AG04449 (cell line): ENCODE measurements around the gene ADGRL3.

ENCODE experiments used
- CTCF ChIA-PET: fragments of 350-600 bp; formaldehyde crosslinking; extraction: SDS; loops from one replicate; lab custom pipeline; 2021; ENCODE audit warnings: antibody characterized with exemption; lab: Yijun Ruan, JAX
- POLR2A ChIA-PET: fragments of 400-600, 350-600 bp; formaldehyde crosslinking; extraction: SDS; loops from one replicate; lab custom pipeline; 2020; ENCODE audit warnings: antibody characterized with exemption, inconsistent platforms; lab: Yijun Ruan, JAX
- DNase-seq: peaks from one replicate; pipeline ENCODE4 v3.0.0-alpha.2; 2010; ENCODE audit warnings: low read depth, low spot score
- H3K4me3 ChIP-seq: 2 replicates; pipeline ENCODE4 v1.5.1; 2011; ENCODE audit warnings: low read depth, mild to moderate bottlenecking, control low read depth, low read length
- TF ChIP-seq, protein P1 (sequence below): IDR thresholded peaks from one replicate; pipeline ENCODE4 v1.5.1; 2011; ENCODE audit warnings: mild to moderate bottlenecking, moderate library complexity, low read length, control low read depth, inconsistent platforms; ENCODE audit not compliant: insufficient read depth; ENCODE audit errors: missing control alignments

Gene ADGRL3

DNA sequence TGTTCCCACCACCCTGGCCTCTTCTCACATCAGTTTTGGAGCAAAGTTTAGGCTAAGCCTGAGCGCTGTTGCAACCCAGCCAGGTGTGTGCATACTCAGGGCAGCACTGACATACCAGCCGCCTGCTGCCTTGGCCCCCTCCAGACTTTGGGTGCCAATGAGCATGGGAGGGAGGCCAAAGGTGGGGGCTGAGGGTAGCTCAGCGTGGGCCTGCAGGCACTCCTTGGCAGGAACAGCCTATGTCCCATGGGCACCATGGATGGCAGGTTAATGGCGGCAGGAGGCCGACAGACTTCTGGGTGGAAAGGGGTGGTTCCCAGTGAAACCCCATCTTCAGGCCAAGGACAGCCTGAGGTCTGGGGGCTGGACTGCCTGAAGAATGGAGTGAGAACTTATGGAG is 462.2 kb downstream of the ADGRL3 start:
- DNase-seq: no peak
- ChIA-PET CTCF (no interaction called here), POLR2A (no interaction called here)
- TF ChIP-seq, protein P1, sequence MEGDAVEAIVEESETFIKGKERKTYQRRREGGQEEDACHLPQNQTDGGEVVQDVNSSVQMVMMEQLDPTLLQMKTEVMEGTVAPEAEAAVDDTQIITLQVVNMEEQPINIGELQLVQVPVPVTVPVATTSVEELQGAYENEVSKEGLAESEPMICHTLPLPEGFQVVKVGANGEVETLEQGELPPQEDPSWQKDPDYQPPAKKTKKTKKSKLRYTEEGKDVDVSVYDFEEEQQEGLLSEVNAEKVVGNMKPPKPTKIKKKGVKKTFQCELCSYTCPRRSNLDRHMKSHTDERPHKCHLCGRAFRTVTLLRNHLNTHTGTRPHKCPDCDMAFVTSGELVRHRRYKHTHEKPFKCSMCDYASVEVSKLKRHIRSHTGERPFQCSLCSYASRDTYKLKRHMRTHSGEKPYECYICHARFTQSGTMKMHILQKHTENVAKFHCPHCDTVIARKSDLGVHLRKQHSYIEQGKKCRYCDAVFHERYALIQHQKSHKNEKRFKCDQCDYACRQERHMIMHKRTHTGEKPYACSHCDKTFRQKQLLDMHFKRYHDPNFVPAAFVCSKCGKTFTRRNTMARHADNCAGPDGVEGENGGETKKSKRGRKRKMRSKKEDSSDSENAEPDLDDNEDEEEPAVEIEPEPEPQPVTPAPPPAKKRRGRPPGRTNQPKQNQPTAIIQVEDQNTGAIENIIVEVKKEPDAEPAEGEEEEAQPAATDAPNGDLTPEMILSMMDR: no peak
- H3K4me3 ChIP-seq: no peak overlapping the region

DNA sequence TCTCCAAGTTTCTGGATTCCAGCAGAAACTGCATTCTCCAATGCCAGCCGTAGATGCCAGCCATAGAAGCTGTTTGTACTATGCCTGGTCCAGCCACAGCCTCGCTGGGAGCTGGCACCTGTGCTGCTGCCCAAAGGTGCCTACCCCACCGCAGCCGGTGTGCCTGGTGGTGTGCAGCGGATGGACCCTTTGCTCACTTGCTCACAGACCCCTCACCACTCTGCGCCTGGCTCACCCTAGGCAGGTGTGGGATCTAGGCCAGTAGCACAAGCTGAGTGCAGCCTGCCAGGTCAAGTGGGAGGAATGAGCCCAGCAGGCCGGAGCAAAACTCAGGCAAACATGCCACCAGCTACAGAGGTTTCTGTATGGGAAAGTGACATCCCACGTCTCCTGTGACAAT is 463.2 kb downstream of the ADGRL3 start:
- TF ChIP-seq, protein P1: no peak
- no peak for DNase-seq
- ChIA-PET POLR2A (no interaction called here), CTCF (no interaction called here)
- H3K4me3 ChIP-seq: no peak overlapping the region

DNA sequence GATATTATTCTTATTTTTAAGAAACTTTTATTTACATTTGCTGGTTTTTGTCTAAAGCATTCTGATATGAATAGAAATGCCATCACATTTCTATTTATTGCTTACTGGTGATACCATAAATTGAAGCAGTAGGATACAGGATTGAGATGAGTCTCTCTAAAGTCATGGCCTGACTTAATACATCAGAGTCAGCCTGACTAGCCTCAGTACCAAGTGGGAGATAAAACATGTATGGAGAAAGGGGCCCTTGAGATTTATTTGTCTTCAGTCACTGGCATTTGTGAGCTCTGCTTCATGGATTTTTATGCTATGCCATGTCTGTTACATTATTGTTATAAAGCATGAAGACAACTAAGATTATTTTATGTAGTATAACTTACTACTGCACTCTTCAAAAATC is 465.5 kb downstream of the ADGRL3 start:
- TF ChIP-seq, protein P1: no peak
- DNase-seq: no peak
- ChIA-PET CTCF (no interaction called here), POLR2A (no interaction called here)
- H3K4me3 ChIP-seq: no peak overlapping the region

DNA sequence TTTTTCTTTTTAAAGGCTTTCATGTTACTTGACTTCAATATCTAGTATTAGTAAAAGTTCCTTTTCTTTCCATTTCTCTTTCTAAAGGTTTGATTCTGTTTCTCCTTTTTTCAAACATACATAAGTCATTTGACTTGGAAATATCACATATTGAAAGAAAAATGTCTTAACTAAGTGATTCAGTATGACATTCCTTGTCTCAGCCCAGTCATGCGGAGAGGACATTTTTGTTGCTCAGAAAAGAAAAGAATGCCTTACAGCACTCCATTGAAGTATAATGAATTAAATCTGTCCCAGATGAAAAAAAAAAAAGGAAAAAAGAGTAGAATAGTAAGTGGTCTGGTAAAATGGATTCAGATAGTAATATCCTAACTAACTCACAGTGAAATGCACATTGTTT is 466.1 kb downstream of the ADGRL3 start:
- DNase-seq: no peak
- POLR2A ChIA-PET: no interaction called here
- CTCF ChIA-PET: no interaction called here
- TF ChIP-seq, protein P1: no peak
- H3K4me3 ChIP-seq: no peak overlapping the region

DNA sequence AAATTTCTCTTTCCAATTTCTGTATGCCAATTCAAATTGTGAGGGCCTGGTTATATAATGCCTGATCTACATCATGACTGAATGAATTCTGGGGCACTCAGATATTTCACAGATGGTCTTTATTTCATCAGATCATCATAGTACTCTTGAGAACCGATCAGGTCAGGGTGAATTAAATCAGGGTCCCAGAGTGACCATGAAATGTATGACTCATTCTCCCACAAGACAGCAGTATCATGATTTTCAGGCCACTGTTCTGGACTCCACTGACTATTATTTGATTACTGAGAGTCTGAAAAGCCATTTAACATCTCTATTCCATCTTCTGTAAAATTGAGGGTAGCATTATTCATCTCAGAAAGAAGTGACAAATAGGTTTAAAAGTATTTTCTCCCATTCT is 471.5 kb downstream of the ADGRL3 start:
- CTCF ChIA-PET: no interaction called here
- TF ChIP-seq, protein P1: no peak
- H3K4me3 ChIP-seq: no peak overlapping the region
- DNase-seq: no peak
- POLR2A ChIA-PET: no interaction called here

DNA sequence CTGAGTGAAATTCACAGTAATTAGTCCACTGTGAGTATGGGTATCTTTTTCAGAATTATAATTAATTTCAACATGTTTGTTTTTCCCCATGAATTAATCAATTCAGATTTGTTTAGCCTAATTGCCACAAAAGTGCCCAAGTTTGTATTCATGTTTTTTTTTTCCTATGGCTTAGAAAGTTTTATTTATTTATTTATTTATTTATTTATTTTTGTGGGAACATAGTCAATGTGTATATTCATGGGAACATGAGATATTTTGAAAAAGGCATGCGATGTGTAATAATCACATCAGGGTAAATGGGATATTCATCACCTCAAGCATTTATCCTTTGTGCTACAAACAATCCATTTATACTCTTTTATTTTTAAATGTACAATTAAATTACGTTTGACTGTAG is 475.3 kb downstream of the ADGRL3 start:
- no peak for DNase-seq
- TF ChIP-seq, protein P1: no peak
- ChIA-PET POLR2A (no interaction called here), CTCF (no interaction called here)
- H3K4me3 ChIP-seq: no peak overlapping the region
